GM23338 (cell line): ENCODE data around the gene STT3B. TPM values are rescaled to one million over a fixed set of nuclear protein-coding genes. Genes with fewer than 3 reads are reported as not detected.

Source experiments
- ATAC-seq: fragments of 200-7000 bp; cut with Tn5 transposase; 3 replicates; pipeline ENCODE4 v1.9.1; 2020
- DNase-seq: peaks from one replicate; pipeline ENCODE4 v3.0.0-alpha.2; 2015; ENCODE audit warnings: low spot score
- H2AFZ ChIP-seq: fragments of 200-600 bp; sonication (generic); 2 replicates; pipeline ENCODE4 v1.8.0; 2016; ENCODE audit warnings: antibody characterized with exemption, mild to moderate bottlenecking, moderate library complexity
- H3F3A ChIP-seq: fragments of 200-600 bp; sonication (generic); replicated peaks from 2 replicates; pipeline ENCODE4 v1.8.0; 2017; ENCODE audit warnings: antibody characterized with exemption, mixed run types, low read depth
- H3K27ac ChIP-seq: fragments of 200-600 bp; sonication (generic); 2 replicates; pipeline ENCODE4 v1.6.1; 2016; ENCODE audit warnings: low read depth
- H3K27me3 ChIP-seq: fragments of 200-600 bp; sonication (generic); 2 replicates; pipeline ENCODE4 v1.8.0; 2016; ENCODE audit warnings: mild to moderate bottlenecking, mixed run types, moderate library complexity; ENCODE audit not compliant: insufficient read depth
- H3K36me3 ChIP-seq: fragments of 200-600 bp; sonication (generic); 2 replicates; pipeline ENCODE4 v1.8.0; 2016; ENCODE audit warnings: mild to moderate bottlenecking; ENCODE audit not compliant: insufficient read depth
- H3K4me1 ChIP-seq: fragments of 200-600 bp; sonication (generic); 2 replicates; pipeline ENCODE4 v1.8.0; 2016; ENCODE audit warnings: mild to moderate bottlenecking, moderate library complexity; ENCODE audit not compliant: insufficient read depth
- H3K4me2 ChIP-seq: fragments of 200-600 bp; sonication (generic); 2 replicates; pipeline ENCODE4 v1.7.1; 2017; ENCODE audit warnings: mixed run types
- H3K4me3 ChIP-seq: fragments of 200-600 bp; sonication (generic); 2 replicates; pipeline ENCODE4 v1.6.1; 2016; ENCODE audit warnings: mixed run types
- H3K79me2 ChIP-seq: fragments of 200-600 bp; sonication (generic); replicated peaks from 2 replicates; pipeline ENCODE4 v1.8.0; 2017; ENCODE audit warnings: mild to moderate bottlenecking; ENCODE audit not compliant: insufficient read depth
- H3K9me2 ChIP-seq: fragments of 200-600 bp; sonication (generic); 2 replicates; pipeline ENCODE4 v1.8.0; 2017; ENCODE audit not compliant: insufficient read depth
- H4K20me1 ChIP-seq: fragments of 200-600 bp; sonication (generic); replicated peaks from 2 replicates; pipeline ENCODE4 v1.8.0; 2017; ENCODE audit warnings: mild to moderate bottlenecking; ENCODE audit not compliant: insufficient read depth
- H3K27ac Mint-ChIP-seq: 2 replicates; pipeline ENCODE4 v1.8.0; 2020; ENCODE audit warnings: inconsistent platforms, mild to moderate bottlenecking, moderate library complexity, mixed read lengths
- H3K27me3 Mint-ChIP-seq: 3 replicates; pipeline ENCODE4 v1.8.0; 2022; ENCODE audit warnings: low read depth, mild to moderate bottlenecking, moderate library complexity, mixed read lengths, inconsistent platforms; ENCODE audit not compliant: insufficient read depth, poor library complexity
- H3K36me3 Mint-ChIP-seq: 3 replicates; pipeline ENCODE4 v1.8.0; 2021; ENCODE audit warnings: low read depth, mild to moderate bottlenecking, inconsistent platforms, moderate library complexity, mixed read lengths
- H3K4me1 Mint-ChIP-seq: 3 replicates; pipeline ENCODE4 v1.8.0; 2020; ENCODE audit warnings: mild to moderate bottlenecking, inconsistent platforms, mixed read lengths
- H3K4me3 Mint-ChIP-seq: 3 replicates; pipeline ENCODE4 v1.8.0; 2021; ENCODE audit warnings: moderate library complexity, mild to moderate bottlenecking, inconsistent platforms, mixed read lengths
- H3K9me3 Mint-ChIP-seq: 3 replicates; pipeline ENCODE4 v1.8.0; 2020; ENCODE audit warnings: moderate library complexity, mild to moderate bottlenecking, inconsistent platforms, mixed read lengths
- CTCF ChIP-seq, 2 experiments: fragments of 200-600 bp in 1 of 2; sonication (generic) in 1 of 2; conservative IDR thresholded peaks; 2 replicates each; pipeline versions ENCODE4 v1.5.1 to v1.6.1; 2016 to 2017; ENCODE audit warnings: antibody characterized with exemption in 2 of 2, low read depth in 2 of 2, mild to moderate bottlenecking in 2 of 2, moderate library complexity in 1 of 2
- ETS1 ChIP-seq: IDR thresholded peaks from 2 replicates; pipeline ENCODE4 v1.6.1; 2016; ENCODE audit warnings: antibody characterized with exemption
- EZH2 ChIP-seq: fragments of 200-600 bp; sonication (generic); IDR thresholded peaks from one replicate; pipeline ENCODE4 v1.8.0; 2017; ENCODE audit warnings: antibody characterized with exemption, mild to moderate bottlenecking, low read depth; ENCODE audit not compliant: unreplicated experiment
- EZH2phosphoT487 ChIP-seq: fragments of 200-600 bp; sonication (generic); IDR thresholded peaks from one replicate; pipeline ENCODE4 v1.8.1; 2018; ENCODE audit warnings: antibody characterized with exemption; ENCODE audit not compliant: unreplicated experiment
- JUNB ChIP-seq: IDR thresholded peaks from one replicate; pipeline ENCODE4 v1.6.1; 2016; ENCODE audit warnings: antibody characterized with exemption; ENCODE audit not compliant: unreplicated experiment
- NANOG ChIP-seq: IDR thresholded peaks from 2 replicates; pipeline ENCODE4 v1.6.1; 2016; ENCODE audit warnings: antibody characterized with exemption, borderline replicate concordance
- POLR2AphosphoS5 ChIP-seq: IDR thresholded peaks from 2 replicates; pipeline ENCODE4 v1.6.1; 2016; ENCODE audit warnings: antibody characterized with exemption, low read depth
- REST ChIP-seq: IDR thresholded peaks from one replicate; pipeline ENCODE4 v1.6.1; 2018; ENCODE audit warnings: antibody characterized with exemption; ENCODE audit not compliant: unreplicated experiment
- STAT1 ChIP-seq: IDR thresholded peaks from one replicate; pipeline ENCODE4 v1.6.1; 2016; ENCODE audit warnings: antibody characterized with exemption; ENCODE audit not compliant: unreplicated experiment
- ZNF114 ChIP-seq: fragments of 250-450 bp; sonication (Bioruptor Pico); IDR thresholded peaks from 2 replicates; pipeline ENCODE4 v1.5.0; 2020; ENCODE audit warnings: mild to moderate bottlenecking, moderate library complexity
- polyA plus RNA-seq: library from polyadenylated mRNA; unstranded; fragments of >200 nt; fragmentation: Nextera tagmentation; extraction: Ambion mirVana; gene quantifications from 2 replicates; pipeline ENCODE4 v1.2.1, GENCODE V29; 2016
- total RNA-seq: library from RNA; depleted of rRNA; stranded (reverse); fragments of >200 nt; shearing (Covaris generic); gene quantifications from 2 replicates; pipeline ENCODE4 v1.2.3, GENCODE V29; 2014

The STT3B gene
- total and polyA plus RNA-seq, 2 experiments from 2014 or later = 44.1 to 167 TPM

- Histone ChIP-seq H3K27me3 (no peaks in the 10 kb centered on the region), H3K4me1 (no peaks in the 10 kb centered on the region), H3K27ac (no peak overlapping the region), H3F3A (no peaks in the 10 kb centered on the region), H3K9me2 (0 out of 2 replicates have a peak, but pooled peaks cover 6% of the 10 kb centered on the region), H3K4me2 (no peak overlapping the region), H3K4me3 (no peak overlapping the region), H2AFZ (no peak overlapping the region), H3K79me2 (no peaks in the 10 kb centered on the region), H4K20me1 (no peaks in the 10 kb centered on the region; the same call in 1 of the 2 replicates), H3K36me3 (peaks cover 6% of the 10 kb centered on the region; the same call in 1 of the 2 replicates)
- peaks cover 59% of the 10 kb centered on the region for H3K9me3 Mint-ChIP-seq
- H3K4me3 Mint-ChIP-seq = no peak overlapping the region
- H3K27me3 Mint-ChIP-seq = peaks cover 15% of the 10 kb centered on the region
- no peak for DNase-seq
- H3K27ac Mint-ChIP-seq = no peak overlapping the region
- TF ChIP-seq REST (no peak), NANOG (no peak), POLR2AphosphoS5 (peak; percentile 22; the same call in 1 of the 2 replicates), ZNF114 (CRISPR knock-in tag) (no peak), ETS1 (no peak), JUNB (no peak)
- no peak for ATAC-seq
- peaks cover 67% of the 10 kb centered on the region for H3K36me3 Mint-ChIP-seq
- H3K4me1 Mint-ChIP-seq = no peaks in the 10 kb centered on the region; the same call in 2 of the 3 replicates
Observed at GRCh38 chr3:31648286-31648968, 115.7 kb downstream of the STT3B start.

GRCh38 chr3:31652296-31652695, 119.6 kb downstream of the STT3B start:
- Histone ChIP-seq H3K27me3 (no peaks in the 10 kb centered on the region), H4K20me1 (no peaks in the 10 kb centered on the region), H3K4me3 (no peak overlapping the region), H3K79me2 (no peaks in the 10 kb centered on the region), H3F3A (no peaks in the 10 kb centered on the region), H3K9me2 (0 out of 2 replicates have a peak, but pooled peaks cover 6% of the 10 kb centered on the region), H2AFZ (no peak overlapping the region), H3K36me3 (peaks cover 6% of the 10 kb centered on the region; the same call in 1 of the 2 replicates), H3K4me2 (no peak overlapping the region), H3K27ac (no peak overlapping the region), H3K4me1 (no peaks in the 10 kb centered on the region)
- Mint-ChIP-seq H3K27ac (no peak overlapping the region), H3K4me1 (no peaks in the 10 kb centered on the region; the same call in 2 of the 3 replicates), H3K36me3 (peaks cover 95% of the 10 kb centered on the region), H3K4me3 (no peak overlapping the region), H3K9me3 (peaks cover 70% of the 10 kb centered on the region), H3K27me3 (peaks cover 8% of the 10 kb centered on the region)
- DNase-seq (no peak), ATAC-seq (no peak)
- no peak for TF ChIP-seq POLR2AphosphoS5
- TF ChIP-seq STAT1 = no peak
- TF ChIP-seq NANOG = no peak
- no peak for TF ChIP-seq JUNB
- no peak for TF ChIP-seq CTCF (conservative IDR thresholded peaks at IDR 0.05; ENCODE audit: low read depth in 2 of 2)
- no peak for TF ChIP-seq REST
- TF ChIP-seq EZH2 = no peak
- TF ChIP-seq EZH2phosphoT487 = no peak
- TF ChIP-seq ZNF114 (CRISPR knock-in tag) = no peak
